HEK293 (cell line): ENCODE measurements around the gene RNF181.
A peak's percentile ranks its signal among the peaks of the same experiment; 100 is the strongest.

Source experiments
- CTCF ChIA-PET: fragments of 350-600 bp; formaldehyde crosslinking; extraction: SDS; loops from one replicate; lab custom pipeline; 2021; ENCODE audit warnings: antibody characterized with exemption; lab: Yijun Ruan, JAX
- POLR2A ChIA-PET: fragments of 300-600 bp; formaldehyde crosslinking; extraction: SDS; loops from one replicate; lab custom pipeline; 2020; ENCODE audit warnings: antibody characterized with exemption, inconsistent platforms; lab: Yijun Ruan, JAX
- H3K27ac ChIP-seq: fragments of 200-500 bp; sonication (Bioruptor generic); 2 replicates; pipeline ENCODE4 v1.5.1; 2014; ENCODE audit warnings: low read depth, low read length, control low read depth, inconsistent platforms; ENCODE audit errors: extremely low read depth
- H3K36me3 ChIP-seq, 2 experiments: fragments of 200-500 bp in 1 of 2; sonication (Bioruptor generic) in 1 of 2; 1 replicate in 1 of 2; 2 replicates in 1 of 2; pipeline ENCODE4 v1.5.1; 2014 to 2017; ENCODE audit warnings: inconsistent platforms in 2 of 2, low read length in 2 of 2; ENCODE audit not compliant: control insufficient read depth in 2 of 2, insufficient read depth in 1 of 2
- H3K4me1 ChIP-seq: fragments of 200-500 bp; sonication (Bioruptor generic); 2 replicates; pipeline ENCODE4 v1.5.1; 2014; ENCODE audit warnings: mild to moderate bottlenecking, low read length, inconsistent platforms; ENCODE audit not compliant: control insufficient read depth, insufficient read depth
- H3K4me3 ChIP-seq: 2 replicates; pipeline ENCODE4 v1.5.1; 2011; ENCODE audit warnings: low read depth, mild to moderate bottlenecking, control low read depth, low read length, moderate library complexity
- H3K9me3 ChIP-seq: fragments of 200-500 bp; sonication (Bioruptor generic); 2 replicates; pipeline ENCODE4 v1.5.1; 2014; ENCODE audit warnings: low read depth, low read length, inconsistent platforms; ENCODE audit not compliant: control insufficient read depth, insufficient read depth
- CTCF ChIP-seq: fragments of 450-650 bp; formaldehyde crosslinking; IDR thresholded peaks from 2 replicates; pipeline ENCODE4 v1.5.1; 2016; ENCODE audit warnings: missing biosample characterization, missing genetic modification characterization
- INSM2 ChIP-seq: fragments of 450-650 bp; formaldehyde crosslinking; IDR thresholded peaks from 2 replicates; pipeline ENCODE4 v1.5.1; 2016; ENCODE audit warnings: missing biosample characterization, missing genetic modification characterization
- SP3 ChIP-seq: fragments of 450-650 bp; formaldehyde crosslinking; IDR thresholded peaks from 2 replicates; pipeline ENCODE4 v1.5.1; 2016; ENCODE audit warnings: missing biosample characterization, missing genetic modification characterization
- ZFHX2 ChIP-seq: fragments of 450-650 bp; formaldehyde crosslinking; conservative IDR thresholded peaks from 2 replicates; pipeline ENCODE4 v1.5.1; 2016; ENCODE audit warnings: missing biosample characterization, missing genetic modification characterization
- ZNF335 ChIP-seq: fragments of 450-650 bp; formaldehyde crosslinking; conservative IDR thresholded peaks from 2 replicates; pipeline ENCODE4 v1.5.1; 2016; ENCODE audit warnings: missing biosample characterization, missing genetic modification characterization
- ZNF639 ChIP-seq: fragments of 450-650 bp; formaldehyde crosslinking; IDR thresholded peaks from 2 replicates; pipeline ENCODE4 v1.5.1; 2016; ENCODE audit warnings: missing biosample characterization, missing genetic modification characterization
- ZNF645 ChIP-seq: fragments of 450-650 bp; formaldehyde crosslinking; IDR thresholded peaks from 2 replicates; pipeline ENCODE4; 2016; ENCODE audit warnings: missing biosample characterization, missing genetic modification characterization
- ZNF654 ChIP-seq: fragments of 450-650 bp; formaldehyde crosslinking; IDR thresholded peaks from 2 replicates; pipeline ENCODE4 v1.5.1; 2016; ENCODE audit warnings: low read depth, missing biosample characterization, missing genetic modification characterization
- ZNF658 ChIP-seq: fragments of 450-650 bp; formaldehyde crosslinking; IDR thresholded peaks from 2 replicates; pipeline ENCODE4; 2016; ENCODE audit warnings: missing biosample characterization, missing genetic modification characterization
- ZSCAN5A ChIP-seq: fragments of 450-650 bp; formaldehyde crosslinking; IDR thresholded peaks from 2 replicates; pipeline ENCODE4 v1.5.1; 2016; ENCODE audit warnings: missing biosample characterization, missing genetic modification characterization

Gene RNF181

DNA sequence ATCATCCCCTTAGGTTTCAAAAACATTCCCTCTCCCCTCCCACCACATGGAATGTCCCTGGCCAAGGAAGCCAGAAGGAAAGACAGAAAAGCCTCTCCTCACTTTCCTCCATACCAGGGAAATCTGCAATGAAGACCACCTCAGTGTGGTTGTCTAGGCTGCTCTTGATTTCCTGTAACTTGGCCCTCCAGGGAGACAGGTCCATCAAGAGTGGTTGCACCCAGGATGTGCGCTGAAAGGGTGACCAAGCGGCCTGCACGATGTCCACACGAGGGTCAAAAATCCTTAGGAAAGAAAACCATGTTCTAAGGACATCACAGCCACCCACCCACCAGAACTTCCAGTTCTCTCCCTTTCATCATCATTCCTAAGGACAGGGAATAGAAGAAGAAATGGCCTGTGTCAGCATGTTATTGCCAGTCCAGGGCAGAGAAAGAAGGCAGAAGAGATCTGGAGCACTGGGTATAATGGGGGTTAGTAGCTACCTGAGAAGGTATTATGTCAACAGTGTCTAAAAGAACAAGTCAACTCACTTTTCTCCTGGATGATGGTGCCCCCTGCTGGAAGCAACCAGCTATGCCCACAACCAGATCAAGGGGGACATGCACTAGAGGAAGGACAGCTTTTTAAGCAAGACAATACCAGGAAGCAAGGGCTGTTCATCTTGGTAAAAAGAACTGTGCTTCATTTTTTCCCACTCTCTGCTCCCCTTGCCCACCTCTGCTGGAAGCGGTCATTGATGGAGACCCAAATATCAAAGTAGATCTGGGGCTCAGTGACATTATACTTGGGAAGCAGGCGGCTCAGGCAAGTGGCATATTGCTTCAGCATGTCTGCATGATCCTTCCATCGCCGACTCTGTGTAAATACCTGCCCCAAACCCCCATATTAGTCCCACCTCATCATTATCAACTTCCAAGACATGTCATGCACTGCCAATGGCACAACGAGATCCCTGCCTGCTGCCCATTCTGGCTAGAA, 43.6 kb upstream of the RNF181 start:
- ChIA-PET POLR2A (interaction anchor here (0.6 to 12.3 kb wide), 13 partner anchors 9 to 251 kb away, joined by 3 to 106 read pairs (median 4); partner anchors contain the start of genes C2orf68, ELMOD3, GGCX and MAT2A), CTCF (interaction anchor here (0.6 to 9.8 kb wide), 30 partner anchors 8 to 485 kb away, joined by 3 to 144 read pairs (median 4); partner anchors contain the start of genes CAPG, ELMOD3, MAT2A and RETSAT)
- Histone ChIP-seq H3K36me3 (peaks cover 32 to 93% of the 10 kb centered on the region in 2 experiments), H3K4me1 (no peaks in the 10 kb centered on the region), H3K9me3 (no peaks in the 10 kb centered on the region), H3K27ac (no peak overlapping the region), H3K4me3 (no peak overlapping the region)
- no peak for TF ChIP-seq ZNF645
- peak; percentile 69 for TF ChIP-seq CTCF (tag by site-specific recombination)
- peak; percentile 78 for TF ChIP-seq ZNF654 (tag by site-specific recombination)

DNA sequence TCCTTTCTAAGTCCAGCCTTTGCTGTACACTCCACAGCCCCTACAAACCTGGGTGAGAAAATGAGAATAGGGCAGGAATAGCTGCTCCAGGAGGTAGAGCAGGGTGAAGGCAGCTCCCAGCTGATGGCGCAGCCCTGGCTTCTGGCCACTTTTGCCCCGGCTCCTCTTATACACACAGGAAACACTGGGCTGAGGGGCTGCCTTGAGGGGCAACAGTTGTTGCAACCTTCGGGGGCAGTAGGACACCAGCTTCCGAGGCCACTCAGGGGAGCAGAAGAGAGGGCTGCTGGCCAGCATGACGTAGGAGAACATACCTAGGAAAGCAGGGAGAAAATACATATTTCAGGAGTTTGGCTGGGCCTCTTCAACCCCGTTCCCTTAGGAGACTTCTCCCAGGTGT, 42.4 kb upstream of the RNF181 start:
- Histone ChIP-seq H3K4me3 (no peak overlapping the region), H3K36me3 (peaks cover 36 to 92% of the 10 kb centered on the region in 2 experiments), H3K27ac (no peak overlapping the region), H3K9me3 (no peaks in the 10 kb centered on the region), H3K4me1 (no peaks in the 10 kb centered on the region)
- CTCF ChIA-PET, result interaction anchor here (0.5 to 9.8 kb wide), 9 partner anchors 17 to 511 kb away, joined by 3 to 144 read pairs (median 4); partner anchors contain the start of gene SH2D6
- POLR2A ChIA-PET, result interaction anchor here (0.6 to 12.3 kb wide), 4 partner anchors 8 to 217 kb away, joined by 4 to 106 read pairs (median 10); partner anchors contain the start of genes ELMOD3, GGCX, MAT2A and RETSAT
- TF ChIP-seq ZFHX2 (tag by site-specific recombination), result no peak
- TF ChIP-seq ZNF639 (tag by site-specific recombination), result no peak
- TF ChIP-seq INSM2, result no peak
- no peak for TF ChIP-seq SP3 (tag by site-specific recombination)
- TF ChIP-seq ZNF658 (tag by site-specific recombination), result no peak
- no peak for TF ChIP-seq ZNF335
- TF ChIP-seq ZSCAN5A (tag by site-specific recombination), result no peak
